Neuronal stem cell (in vitro differentiated cells): ENCODE results near the gene DNAH1.

Source experiments
- DNase-seq: peaks from one replicate; pipeline ENCODE4 v3.0.0-alpha.2; 2013; ENCODE audit warnings: low spot score
- H2AFZ ChIP-seq: one replicate; pipeline ENCODE4 v1.6.1; 2013; ENCODE audit warnings: mild to moderate bottlenecking, low read length, inconsistent platforms
- H2AK5ac ChIP-seq: 2 replicates; pipeline ENCODE4 v1.6.1; 2013; ENCODE audit warnings: low read depth, mild to moderate bottlenecking, inconsistent platforms, low read length, moderate library complexity, mixed read lengths
- H2BK120ac ChIP-seq: 2 replicates; pipeline ENCODE4 v1.6.1; 2013; ENCODE audit warnings: low read depth, mild to moderate bottlenecking, inconsistent platforms, low read length, moderate library complexity, mixed read lengths
- H2BK12ac ChIP-seq: one replicate; pipeline ENCODE4 v1.6.1; 2013; ENCODE audit warnings: low read length, inconsistent platforms
- H2BK15ac ChIP-seq: 2 replicates; pipeline ENCODE4 v1.6.1; 2013; ENCODE audit warnings: mild to moderate bottlenecking, low read length, inconsistent platforms, mixed read lengths
- H2BK5ac ChIP-seq: one replicate; pipeline ENCODE4 v1.6.1; 2013; ENCODE audit warnings: inconsistent platforms, mild to moderate bottlenecking, low read length, moderate library complexity
- H3K14ac ChIP-seq: one replicate; pipeline ENCODE4 v1.6.1; 2013; ENCODE audit warnings: low read length, inconsistent platforms
- H3K18ac ChIP-seq: 2 replicates; pipeline ENCODE4 v1.6.1; 2013; ENCODE audit warnings: low read length, inconsistent platforms
- H3K23ac ChIP-seq: 2 replicates; pipeline ENCODE4 v1.6.1; 2013; ENCODE audit warnings: low read depth, mild to moderate bottlenecking, mixed read lengths, low read length, inconsistent platforms; ENCODE audit not compliant: poor library complexity
- H3K27ac ChIP-seq: replicated peaks from 3 replicates; pipeline ENCODE4 v1.5.1; 2013; ENCODE audit warnings: low read length, inconsistent platforms
- H3K27me3 ChIP-seq, 3 experiments: 2 replicates each; pipeline ENCODE4 v1.6.1; 2013; ENCODE audit warnings: low read length in 3 of 3, mild to moderate bottlenecking in 2 of 3, inconsistent platforms in 1 of 3, low read depth in 1 of 3, mixed read lengths in 1 of 3, moderate library complexity in 1 of 3; ENCODE audit not compliant: control insufficient read depth in 3 of 3, insufficient read depth in 3 of 3
- H3K36me3 ChIP-seq, 2 donors: replicated peaks in 1 of 2; 2 replicates each; pipeline ENCODE4 v1.6.1; 2013; ENCODE audit warnings: low read length in 2 of 2; ENCODE audit not compliant: control insufficient read depth in 2 of 2, insufficient read depth in 2 of 2
- H3K4ac ChIP-seq: 2 replicates; pipeline ENCODE4 v1.6.1; 2013; ENCODE audit warnings: inconsistent platforms, mild to moderate bottlenecking, low read length, moderate library complexity
- H3K4me1 ChIP-seq, 2 donors: 1 replicate in 1 of 2; 2 replicates in 1 of 2; pipeline ENCODE4 v1.6.1; 2013; ENCODE audit warnings: low read length in 2 of 2, low read depth in 1 of 2; ENCODE audit not compliant: control insufficient read depth in 2 of 2, insufficient read depth in 1 of 2
- H3K4me2 ChIP-seq: one replicate; pipeline ENCODE4 v1.6.1; 2013; ENCODE audit warnings: mild to moderate bottlenecking, low read length, inconsistent platforms; ENCODE audit not compliant: insufficient read depth, poor library complexity, severe bottlenecking
- H3K4me3 ChIP-seq, 2 donors: 2 replicates each; pipeline ENCODE4 v1.5.1; 2013; ENCODE audit warnings: low read length in 2 of 2, mild to moderate bottlenecking in 2 of 2, inconsistent platforms in 1 of 2, moderate library complexity in 1 of 2
- H3K79me1 ChIP-seq: one replicate; pipeline ENCODE4 v1.6.1; 2013; ENCODE audit warnings: low read depth, mild to moderate bottlenecking, inconsistent platforms, low read length, moderate library complexity
- H3K9ac ChIP-seq: one replicate; pipeline ENCODE4 v1.6.1; 2013; ENCODE audit warnings: mild to moderate bottlenecking, low read depth, low read length, inconsistent platforms; ENCODE audit not compliant: poor library complexity
- H3K9me3 ChIP-seq, 2 donors: replicated peaks in 1 of 2; 2 replicates each; pipeline versions ENCODE3 to v1.6.1; 2013; ENCODE audit warnings: low read length in 2 of 2, mild to moderate bottlenecking in 2 of 2, inconsistent platforms in 1 of 2, low read depth in 1 of 2, mixed read lengths in 1 of 2, moderate library complexity in 1 of 2; ENCODE audit not compliant: control insufficient read depth in 2 of 2, insufficient read depth in 1 of 2
- H4K8ac ChIP-seq: one replicate; pipeline ENCODE4 v1.6.1; 2013; ENCODE audit warnings: low read depth, mild to moderate bottlenecking, inconsistent platforms, low read length, moderate library complexity
- H4K91ac ChIP-seq: one replicate; pipeline ENCODE4 v1.6.1; 2013; ENCODE audit warnings: low read length, low read depth, mild to moderate bottlenecking, inconsistent platforms; ENCODE audit not compliant: poor library complexity
- WGBS, 2 donors: extraction: QIAGEN DNeasy Blood & Tissue Kit; methylation state at CpG; one replicate each; pipeline ENCODE4 v1.1.7; 2013; ENCODE audit warnings: missing lambda C conversion rate in 2 of 2, mixed read lengths in 1 of 2; ENCODE audit not compliant: insufficient read length in 2 of 2, insufficient replicate concordance in 1 of 2; ENCODE audit errors: extremely low coverage in 2 of 2; 5-methylcytosine and 5-hydroxymethylcytosine counted together

The DNAH1 gene

DNA sequence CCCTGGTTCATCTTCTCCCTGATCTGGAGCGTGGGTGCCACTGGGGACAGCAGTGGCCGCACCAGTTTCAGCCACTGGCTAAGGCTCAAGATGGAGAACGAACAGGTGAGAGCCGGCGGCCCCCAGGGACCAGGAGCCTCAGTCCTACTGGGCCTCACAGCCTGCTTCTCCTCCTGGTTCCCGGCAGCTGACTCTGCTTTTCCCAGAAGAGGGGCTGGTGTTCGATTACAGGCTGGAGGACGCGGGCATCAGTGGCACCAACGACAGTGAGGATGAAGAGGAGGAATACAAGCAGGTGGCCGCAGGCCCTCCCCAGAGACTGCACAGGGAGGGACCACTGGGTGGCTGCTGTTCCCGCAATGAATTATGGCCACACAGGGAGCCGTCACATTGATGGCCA is 54.4 kb downstream of the DNAH1 start:
- H4K8ac ChIP-seq: no peak overlapping the region
- H2AK5ac ChIP-seq: peak overlapping the region; percentile 92
- H2BK120ac ChIP-seq: no peak overlapping the region
- H3K23ac ChIP-seq: peak overlapping the region; percentile 21
- H3K18ac ChIP-seq: peak overlapping the region; percentile 62
- H3K9ac ChIP-seq: no peak overlapping the region
- H2BK5ac ChIP-seq: no peak overlapping the region
- H4K91ac ChIP-seq: no peak overlapping the region
- H3K14ac ChIP-seq: no peak overlapping the region
- no peaks in the 10 kb centered on the region for H3K79me1 ChIP-seq
- no peak overlapping the region for H3K4me3 ChIP-seq
- no CpG with 5 or more reads among the region's 13 CpGs for WGBS, 2 donors
- H2BK12ac ChIP-seq: no peak overlapping the region
- H3K4me1 ChIP-seq: peaks cover 3 to 9% of the 10 kb centered on the region in 2 donors
- H3K4me2 ChIP-seq: no peak overlapping the region
- H3K36me3 ChIP-seq: no peaks in the 10 kb centered on the region
- peaks cover 0 to 5% (median 0%) of the 10 kb centered on the region in 3 experiments for H3K27me3 ChIP-seq
- no peak for DNase-seq
- H3K4ac ChIP-seq: no peak overlapping the region
- H2AFZ ChIP-seq: no peak overlapping the region
- H3K27ac ChIP-seq: no peak overlapping the region
- H2BK15ac ChIP-seq: no peak overlapping the region
- H3K9me3 ChIP-seq: no peaks in the 10 kb centered on the region

DNA sequence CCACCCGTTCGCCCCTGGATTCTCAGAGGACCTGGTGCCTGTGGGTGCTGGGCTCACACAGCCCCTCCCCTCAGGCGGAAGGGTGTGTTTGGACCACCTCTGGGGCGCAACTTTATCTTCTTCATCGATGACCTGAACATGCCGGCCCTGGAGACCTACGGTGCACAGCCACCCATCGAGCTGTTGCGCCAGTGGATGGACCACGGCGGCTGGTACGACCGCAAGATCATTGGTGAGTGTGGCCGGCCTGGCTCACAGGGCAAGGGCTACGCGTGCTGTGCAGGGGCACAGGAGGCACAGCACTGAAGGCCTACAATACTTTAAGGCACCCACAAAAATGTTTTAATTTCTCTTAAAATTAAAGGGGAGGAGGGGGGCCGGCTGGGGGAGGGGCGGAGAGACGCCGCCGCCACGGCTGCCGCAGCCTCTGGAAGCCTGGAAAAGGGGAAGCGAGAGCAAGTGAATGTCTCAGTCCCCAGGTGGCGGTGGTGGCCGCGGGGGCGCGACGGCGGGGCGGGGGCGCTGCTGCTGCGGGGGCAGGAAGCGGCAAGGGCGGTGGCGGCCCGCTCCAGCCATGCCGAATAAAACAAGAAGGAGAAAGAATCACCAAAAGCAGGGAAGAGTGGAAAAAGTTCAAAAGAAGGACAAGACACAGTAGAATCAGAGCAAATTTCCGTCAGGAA is 56.8 kb downstream of the DNAH1 start:
- Histone ChIP-seq H3K9me3 (no peaks in the 10 kb centered on the region), H4K8ac (peak overlapping the region; percentile 29), H2BK5ac (no peak overlapping the region), H3K4me2 (peak overlapping the region; percentile 34), H3K27ac (no peak overlapping the region), H3K4me1 (peaks cover 3 to 9% of the 10 kb centered on the region in 2 donors), H3K14ac (peak overlapping the region; percentile 91), H3K4ac (no peak overlapping the region), H2BK120ac (peak overlapping the region; percentile 13), H4K91ac (peak overlapping the region; percentile 75), H2BK12ac (no peak overlapping the region), H3K4me3 (no peak overlapping the region), H3K18ac (peak overlapping the region; percentile 92), H3K23ac (no peak overlapping the region), H2AK5ac (peak overlapping the region; percentile 88), H3K36me3 (no peaks in the 10 kb centered on the region), H3K79me1 (no peaks in the 10 kb centered on the region), H3K9ac (no peak overlapping the region), H3K27me3 (peaks cover 0 to 8% (median 0%) of the 10 kb centered on the region in 3 experiments), H2AFZ (peak overlapping the region; percentile 56), H2BK15ac (peak overlapping the region; percentile 64)
- DNase-seq: peak; percentile 17
- no CpG with 5 or more reads among the region's 40 CpGs for WGBS, 2 donors

GRCh38 chr3:52373676-52374075 is 57.6 kb downstream of the DNAH1 start:
- Histone ChIP-seq H4K91ac (no peak overlapping the region), H2AK5ac (no peak overlapping the region), H3K27me3 (peaks cover 0 to 8% (median 0%) of the 10 kb centered on the region in 3 experiments), H2BK5ac (no peak overlapping the region), H3K36me3 (no peaks in the 10 kb centered on the region), H3K14ac (no peak overlapping the region), H2BK15ac (no peak overlapping the region), H3K4me3 (no peak overlapping the region), H2BK12ac (no peak overlapping the region), H3K27ac (no peak overlapping the region), H2AFZ (no peak overlapping the region), H3K9ac (no peak overlapping the region), H3K4me2 (no peak overlapping the region), H3K4ac (no peak overlapping the region), H2BK120ac (no peak overlapping the region), H3K23ac (no peak overlapping the region), H3K79me1 (no peaks in the 10 kb centered on the region), H3K18ac (no peak overlapping the region), H4K8ac (no peak overlapping the region), H3K9me3 (no peaks in the 10 kb centered on the region), H3K4me1 (peaks cover 0 to 3% of the 10 kb centered on the region in 2 donors)
- no CpG with 5 or more reads among the region's 6 CpGs for WGBS, 2 donors
- DNase-seq: no peak

DNA sequence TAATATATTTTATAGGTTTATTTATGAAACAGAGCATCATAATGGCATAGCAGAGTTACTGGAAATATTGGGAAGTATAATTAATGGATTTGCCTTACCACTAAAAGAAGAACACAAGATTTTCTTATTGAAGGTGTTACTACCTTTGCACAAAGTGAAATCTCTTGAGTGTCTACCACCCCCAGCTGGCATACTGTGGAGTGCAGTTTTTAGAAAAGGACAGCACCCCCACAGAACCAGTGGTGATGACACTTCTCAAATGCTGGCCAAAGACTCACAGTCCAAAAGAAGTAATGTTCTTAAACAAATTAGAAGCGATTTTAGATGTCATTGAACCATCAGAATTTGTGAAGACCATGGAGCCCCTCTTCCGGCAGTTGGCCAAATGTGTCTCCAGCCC is 58.1 kb downstream of the DNAH1 start:
- no peak overlapping the region for H3K4me2 ChIP-seq
- no peak overlapping the region for H3K27ac ChIP-seq
- H4K91ac ChIP-seq: no peak overlapping the region
- no CpG with 5 or more reads among the region's 2 CpGs for WGBS, 2 donors
- H2BK15ac ChIP-seq: no peak overlapping the region
- no peak for DNase-seq
- no peaks in the 10 kb centered on the region for H3K79me1 ChIP-seq
- no peak overlapping the region for H2BK5ac ChIP-seq
- H3K4me3 ChIP-seq: no peak overlapping the region
- H2BK12ac ChIP-seq: no peak overlapping the region
- H3K9ac ChIP-seq: no peak overlapping the region
- H3K14ac ChIP-seq: no peak overlapping the region
- H3K23ac ChIP-seq: no peak overlapping the region
- no peak overlapping the region for H2AFZ ChIP-seq
- H3K9me3 ChIP-seq: no peaks in the 10 kb centered on the region
- no peaks in the 10 kb centered on the region for H3K4me1 ChIP-seq
- H3K27me3 ChIP-seq: peaks cover 0 to 8% (median 0%) of the 10 kb centered on the region in 3 experiments
- no peak overlapping the region for H2AK5ac ChIP-seq
- H3K36me3 ChIP-seq: no peaks in the 10 kb centered on the region
- no peak overlapping the region for H2BK120ac ChIP-seq
- H4K8ac ChIP-seq: no peak overlapping the region
- H3K4ac ChIP-seq: no peak overlapping the region
- H3K18ac ChIP-seq: no peak overlapping the region
